Panc1 (cell line): ENCODE data around the gene KIF24. TPM values are rescaled to one million over a fixed set of nuclear protein-coding genes. Genes with fewer than 3 reads are reported as not detected.
"Not testable (repeated sequence)": the region's sequence is repeated elsewhere in the genome, so short reads cannot be mapped to it uniquely, and the experiment has no call there.

Experiments
- ATAC-seq: fragments of 200-7000 bp; cut with Tn5 transposase; 2 replicates; pipeline ENCODE4 v1.9.1; 2020; ENCODE audit warnings: mild to moderate bottlenecking, moderate library complexity
- BruUV-seq: library from RNA; stranded (reverse); fragments of 400-500 nt; replicated peaks from 2 replicates; lab custom pipeline; 2021; lab: Mats Ljungman, UMichigan
- CTCF ChIA-PET: fragments of 300-600 bp; sonication (Branson Sonifier 250); formaldehyde crosslinking; loops from one replicate; lab custom pipeline; 2022; ENCODE audit warnings: antibody characterized with exemption; lab: Charles Lee
- POLR2A ChIA-PET: fragments of 300-600 bp; sonication (Branson Sonifier 250); formaldehyde crosslinking; loops from one replicate; lab custom pipeline; 2022; ENCODE audit warnings: antibody characterized with exemption; lab: Charles Lee
- DNase-seq: peaks from one replicate; pipeline ENCODE4 v3.0.0-alpha.2; 2010; ENCODE audit warnings: low read depth, low spot score
- H3K27ac ChIP-seq: 2 replicates; pipeline ENCODE4 v1.5.1; 2011; ENCODE audit warnings: mild to moderate bottlenecking, low read length, inconsistent platforms
- H3K27me3 ChIP-seq: fragments of 200-500 bp; sonication (Bioruptor generic); 2 replicates; pipeline ENCODE4 v1.6.0; 2014; ENCODE audit warnings: low read length, inconsistent platforms; ENCODE audit not compliant: control insufficient read depth, insufficient read depth
- H3K36me3 ChIP-seq: fragments of 200-500 bp; sonication (Bioruptor generic); 2 replicates; pipeline ENCODE4 v1.5.1; 2014; ENCODE audit warnings: inconsistent platforms, mild to moderate bottlenecking, low read length, moderate library complexity; ENCODE audit not compliant: control insufficient read depth, insufficient read depth
- H3K4me1 ChIP-seq: 2 replicates; pipeline ENCODE4 v1.5.1; 2011; ENCODE audit warnings: inconsistent platforms, mild to moderate bottlenecking, low read length, moderate library complexity; ENCODE audit not compliant: control insufficient read depth, insufficient read depth
- H3K4me3 ChIP-seq, 2 experiments: 2 replicates each; pipeline ENCODE4 v1.5.1; 2011 to 2012; ENCODE audit warnings: low read depth in 2 of 2, low read length in 2 of 2, mild to moderate bottlenecking in 2 of 2, inconsistent platforms in 1 of 2, moderate library complexity in 1 of 2
- H3K9me3 ChIP-seq: fragments of 200-500 bp; sonication (Bioruptor generic); 2 replicates; pipeline ENCODE4 v1.5.1; 2014; ENCODE audit warnings: low read depth, mild to moderate bottlenecking, inconsistent platforms, low read length, moderate library complexity; ENCODE audit not compliant: control insufficient read depth, insufficient read depth
- CTCF ChIP-seq: fragments of 450-650 bp; IDR thresholded peaks from 2 replicates; pipeline ENCODE4 v1.5.1; 2017; ENCODE audit warnings: mild to moderate bottlenecking
- POLR2AphosphoS5 ChIP-seq: IDR thresholded peaks from 2 replicates; pipeline ENCODE4 v1.6.1; 2012; ENCODE audit warnings: mild to moderate bottlenecking, low read depth, low read length, moderate library complexity
- REST ChIP-seq, 2 experiments: IDR thresholded peaks; 2 replicates each; pipeline ENCODE4 v1.6.1; 2011 to 2012; ENCODE audit warnings: low read depth in 2 of 2, control low read depth in 1 of 2, low read length in 1 of 2, mild to moderate bottlenecking in 1 of 2, moderate library complexity in 1 of 2; ENCODE audit not compliant: insufficient read depth in 1 of 2
- SIN3A ChIP-seq: IDR thresholded peaks from 2 replicates; pipeline ENCODE4 v1.6.1; 2012; ENCODE audit warnings: low read depth, mild to moderate bottlenecking, low read length, moderate library complexity, borderline replicate concordance; ENCODE audit not compliant: insufficient read depth
- TCF7L2 ChIP-seq: IDR thresholded peaks from 2 replicates; pipeline ENCODE4 v1.6.1; 2011; ENCODE audit warnings: mild to moderate bottlenecking, low read depth, low read length, inconsistent platforms
- in situ Hi-C: cut with HindIII; loops from 2 replicates; pipeline ENCODE4 v1.10.0; 2016; ENCODE audit warnings: low sequenced_read_pairs, low pct_unique_long_range_greater_than_20kb
- intact Hi-C: fragments of 100-400 bp; cut with micrococcal nuclease; formaldehyde crosslinking; loops from one replicate; pipeline ENCODE4 v1.10.0; 2022; ENCODE audit not compliant: unreplicated experiment
- total RNA-seq: library from RNA; stranded (reverse); gene quantifications from one replicate; pipeline ENCODE4 v1.2.1, GENCODE V29; 2021; ENCODE audit not compliant: unreplicated experiment

The KIF24 gene
- total RNA-seq, 1 experiment from 2014 or later = 7.2 TPM

DNA sequence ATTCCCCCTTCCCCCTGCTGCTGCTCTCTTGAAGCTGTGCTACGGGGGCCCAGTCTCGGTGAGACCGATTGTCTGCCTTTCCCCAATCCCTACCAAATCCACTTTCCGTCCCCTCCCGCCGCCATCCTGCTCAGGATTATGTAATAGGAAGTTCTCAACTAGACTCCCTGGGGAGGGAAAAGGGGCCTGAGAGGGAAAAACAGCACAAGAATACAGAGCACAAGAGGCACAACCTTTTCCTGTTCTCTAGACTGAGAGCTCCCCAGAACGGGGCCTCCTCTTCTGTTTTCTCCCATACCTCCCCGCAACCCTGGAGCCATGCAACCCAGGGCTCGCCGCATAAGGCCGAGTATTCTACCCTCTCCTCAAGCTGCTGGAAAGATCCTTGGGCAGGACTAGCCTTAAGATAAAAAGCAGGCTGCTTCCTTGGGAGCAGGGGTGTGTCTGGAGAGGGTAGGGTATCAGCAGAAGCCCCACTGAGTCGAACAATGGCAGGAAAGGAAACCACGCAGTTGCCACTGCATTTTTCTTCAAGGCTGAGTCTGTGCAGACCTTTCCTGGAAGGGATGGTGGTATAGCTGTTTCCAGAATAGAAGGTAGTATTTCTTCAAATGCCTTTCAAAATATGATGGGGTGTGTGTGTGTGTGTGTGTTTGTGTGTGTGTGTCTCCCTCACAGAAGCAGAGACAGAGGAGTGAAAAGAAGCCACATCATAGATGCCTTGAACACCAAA, 34.7 kb upstream of the KIF24 start:
- Histone ChIP-seq H3K4me1 (no peaks in the 10 kb centered on the region), H3K4me3 (no peak overlapping the region), H3K9me3 (no peaks in the 10 kb centered on the region), H3K27me3 (no peaks in the 10 kb centered on the region), H3K27ac (no peak overlapping the region), H3K36me3 (no peaks in the 10 kb centered on the region)
- TF ChIP-seq SIN3A (no peak), REST (IDR thresholded peaks at IDR 0.05; ENCODE audit: insufficient read depth in 1 of 2, low read depth in 2 of 2, low read length in 1 of 2) (no peak), TCF7L2 (no peak), CTCF (no peak), POLR2AphosphoS5 (no peak)
- ChIA-PET CTCF (no interaction called here), POLR2A (no interaction called here)
- intact Hi-C loops = no loop called here
- in situ Hi-C loops = no loop called here
- BruUV-seq = no TSS peak
- DNase-seq (no peak), ATAC-seq (0 out of 2 replicates have a peak, but pooled peaks have one; percentile 21)

- ATAC-seq (no peak), DNase-seq (no peak)
- Histone ChIP-seq H3K4me3 (no peak overlapping the region), H3K36me3 (no peaks in the 10 kb centered on the region), H3K27ac (no peak overlapping the region), H3K27me3 (no peaks in the 10 kb centered on the region), H3K9me3 (no peaks in the 10 kb centered on the region), H3K4me1 (no peaks in the 10 kb centered on the region)
- BruUV-seq = no TSS peak
- in situ Hi-C loops (no loop called here), intact Hi-C loops (no loop called here)
- ChIA-PET POLR2A (no interaction called here), CTCF (no interaction called here)
- TF ChIP-seq SIN3A (no peak), TCF7L2 (no peak), POLR2AphosphoS5 (no peak), CTCF (no peak), REST (IDR thresholded peaks at IDR 0.05; ENCODE audit: insufficient read depth in 1 of 2, low read depth in 2 of 2, low read length in 1 of 2) (no peak)
Observed at GRCh38 chr9:34362614-34363214, 33.6 kb upstream of the KIF24 start.

DNA sequence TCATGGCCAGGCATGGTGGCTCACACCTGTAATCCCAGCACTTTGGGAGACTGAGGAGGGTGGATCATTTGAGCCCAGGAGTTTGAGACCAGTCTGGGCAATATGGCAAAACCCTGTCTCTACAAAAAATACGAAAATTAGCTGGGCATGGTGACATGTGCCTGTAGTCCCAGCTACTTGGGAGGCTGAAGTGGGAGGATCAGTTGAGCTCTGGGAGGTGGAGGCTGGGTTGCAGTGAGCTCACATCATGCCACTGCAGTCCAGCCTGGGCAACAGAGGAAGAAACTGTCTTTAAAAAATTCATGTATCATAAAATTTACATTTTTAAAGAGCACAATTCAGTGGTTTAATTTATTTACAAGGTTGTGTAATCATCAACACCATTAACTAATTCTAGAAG, 23.9 kb upstream of the KIF24 start:
- H3K36me3 ChIP-seq, H3K9me3 ChIP-seq, intact Hi-C loops, BruUV-seq, H3K27ac ChIP-seq, in situ Hi-C loops, CTCF ChIA-PET, ATAC-seq, H3K27me3 ChIP-seq, H3K4me1 ChIP-seq, DNase-seq, H3K4me3 ChIP-seq: not testable (repeated sequence)
- POLR2A ChIA-PET = interaction anchor here (0.6 to 0.7 kb wide), 2 partner anchors 22 to 288 kb away, joined by 5 to 6 read pairs; no protein-coding TSS in a partner anchor
